ENCODE results near the gene ADAM15. TPM values are rescaled to one million over a fixed set of nuclear protein-coding genes. Genes with fewer than 3 reads are reported as not detected.

Gene ADAM15
- total RNA-seq, 1 experiment from 2014 or later = 38.4 TPM

DNA sequence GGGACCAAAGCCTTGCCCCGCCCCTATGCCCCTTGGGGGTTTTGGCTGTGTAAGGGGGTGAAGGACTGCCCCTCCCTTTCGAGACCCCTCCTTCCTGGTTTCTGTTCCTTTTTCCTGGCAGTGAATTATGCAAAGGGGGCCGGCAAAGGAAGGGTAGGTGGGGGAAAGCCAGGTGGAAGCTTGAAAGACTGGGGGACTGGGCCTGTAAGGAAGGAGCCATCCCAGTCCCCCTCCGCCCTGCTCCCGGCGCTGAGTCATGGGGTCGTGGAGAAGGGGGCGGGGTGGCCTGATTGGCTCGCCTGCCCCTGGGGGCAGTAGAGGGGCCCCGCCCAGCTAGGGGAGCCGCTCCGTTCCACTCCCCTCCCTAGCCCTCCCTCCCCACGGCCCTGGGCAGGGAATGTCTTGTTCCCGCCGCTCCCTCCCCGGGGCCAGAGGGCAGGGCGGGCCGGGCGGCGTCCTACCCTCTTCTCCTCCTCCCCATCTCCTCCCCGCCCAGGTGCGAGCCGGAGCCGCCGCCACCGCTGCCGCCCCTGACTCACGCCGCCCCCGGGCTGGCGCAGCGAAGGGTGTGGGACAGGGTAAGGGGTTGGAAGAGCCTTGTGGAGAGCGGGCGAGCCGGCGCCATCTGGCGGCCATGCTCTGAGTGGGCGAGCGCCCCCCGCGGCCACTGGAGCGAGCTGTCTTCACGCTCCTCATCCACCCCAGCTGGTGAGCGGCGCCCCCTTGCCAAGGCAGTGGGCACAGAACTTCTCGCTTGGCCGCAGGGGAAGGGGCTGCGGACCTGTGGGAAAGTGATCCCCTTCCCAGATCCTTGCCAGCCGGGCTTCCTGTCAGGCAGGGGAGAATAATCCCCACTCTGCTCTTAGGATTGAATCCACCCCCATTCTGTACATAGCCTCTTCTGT, 33.8 kb upstream of the ADAM15 start (continued):
- TF ChIP-seq, protein P1, sequence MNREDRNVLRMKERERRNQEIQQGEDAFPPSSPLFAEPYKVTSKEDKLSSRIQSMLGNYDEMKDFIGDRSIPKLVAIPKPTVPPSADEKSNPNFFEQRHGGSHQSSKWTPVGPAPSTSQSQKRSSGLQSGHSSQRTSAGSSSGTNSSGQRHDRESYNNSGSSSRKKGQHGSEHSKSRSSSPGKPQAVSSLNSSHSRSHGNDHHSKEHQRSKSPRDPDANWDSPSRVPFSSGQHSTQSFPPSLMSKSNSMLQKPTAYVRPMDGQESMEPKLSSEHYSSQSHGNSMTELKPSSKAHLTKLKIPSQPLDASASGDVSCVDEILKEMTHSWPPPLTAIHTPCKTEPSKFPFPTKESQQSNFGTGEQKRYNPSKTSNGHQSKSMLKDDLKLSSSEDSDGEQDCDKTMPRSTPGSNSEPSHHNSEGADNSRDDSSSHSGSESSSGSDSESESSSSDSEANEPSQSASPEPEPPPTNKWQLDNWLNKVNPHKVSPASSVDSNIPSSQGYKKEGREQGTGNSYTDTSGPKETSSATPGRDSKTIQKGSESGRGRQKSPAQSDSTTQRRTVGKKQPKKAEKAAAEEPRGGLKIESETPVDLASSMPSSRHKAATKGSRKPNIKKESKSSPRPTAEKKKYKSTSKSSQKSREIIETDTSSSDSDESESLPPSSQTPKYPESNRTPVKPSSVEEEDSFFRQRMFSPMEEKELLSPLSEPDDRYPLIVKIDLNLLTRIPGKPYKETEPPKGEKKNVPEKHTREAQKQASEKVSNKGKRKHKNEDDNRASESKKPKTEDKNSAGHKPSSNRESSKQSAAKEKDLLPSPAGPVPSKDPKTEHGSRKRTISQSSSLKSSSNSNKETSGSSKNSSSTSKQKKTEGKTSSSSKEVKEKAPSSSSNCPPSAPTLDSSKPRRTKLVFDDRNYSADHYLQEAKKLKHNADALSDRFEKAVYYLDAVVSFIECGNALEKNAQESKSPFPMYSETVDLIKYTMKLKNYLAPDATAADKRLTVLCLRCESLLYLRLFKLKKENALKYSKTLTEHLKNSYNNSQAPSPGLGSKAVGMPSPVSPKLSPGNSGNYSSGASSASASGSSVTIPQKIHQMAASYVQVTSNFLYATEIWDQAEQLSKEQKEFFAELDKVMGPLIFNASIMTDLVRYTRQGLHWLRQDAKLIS (CRISPR knock-in tag; IDR thresholded peaks at IDR 0.05; ENCODE audit: borderline replicate concordance) = peak; percentile 97; the same call in 1 of the 2 replicates
- peak; percentile 77; the same call in 1 of the 2 replicates for TF ChIP-seq TP53 (CRISPR knock-in tag; IDR thresholded peaks at IDR 0.05)
- peak; percentile 48 for TF ChIP-seq CREM (CRISPR knock-in tag; IDR thresholded peaks at IDR 0.05)
- no peak; the same call in 1 of the 2 replicates for TF ChIP-seq ATF1 (CRISPR knock-in tag; IDR thresholded peaks at IDR 0.05)
- TF ChIP-seq, protein P2, sequence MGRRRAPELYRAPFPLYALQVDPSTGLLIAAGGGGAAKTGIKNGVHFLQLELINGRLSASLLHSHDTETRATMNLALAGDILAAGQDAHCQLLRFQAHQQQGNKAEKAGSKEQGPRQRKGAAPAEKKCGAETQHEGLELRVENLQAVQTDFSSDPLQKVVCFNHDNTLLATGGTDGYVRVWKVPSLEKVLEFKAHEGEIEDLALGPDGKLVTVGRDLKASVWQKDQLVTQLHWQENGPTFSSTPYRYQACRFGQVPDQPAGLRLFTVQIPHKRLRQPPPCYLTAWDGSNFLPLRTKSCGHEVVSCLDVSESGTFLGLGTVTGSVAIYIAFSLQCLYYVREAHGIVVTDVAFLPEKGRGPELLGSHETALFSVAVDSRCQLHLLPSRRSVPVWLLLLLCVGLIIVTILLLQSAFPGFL (CRISPR knock-in tag; IDR thresholded peaks at IDR 0.05; ENCODE audit: borderline replicate concordance) = no peak
- no peak for TF ChIP-seq RORB (CRISPR knock-in tag; IDR thresholded peaks at IDR 0.05)
- no peak for TF ChIP-seq ELF4 (CRISPR knock-in tag; IDR thresholded peaks at IDR 0.05; ENCODE audit: low read depth)
- peak; percentile 94 for TF ChIP-seq FOXP1 (CRISPR knock-in tag; IDR thresholded peaks at IDR 0.05; ENCODE audit: borderline replicate concordance)
- no peak for TF ChIP-seq PRRX2 (CRISPR knock-in tag; IDR thresholded peaks at IDR 0.05)
- TF ChIP-seq, protein P3, sequence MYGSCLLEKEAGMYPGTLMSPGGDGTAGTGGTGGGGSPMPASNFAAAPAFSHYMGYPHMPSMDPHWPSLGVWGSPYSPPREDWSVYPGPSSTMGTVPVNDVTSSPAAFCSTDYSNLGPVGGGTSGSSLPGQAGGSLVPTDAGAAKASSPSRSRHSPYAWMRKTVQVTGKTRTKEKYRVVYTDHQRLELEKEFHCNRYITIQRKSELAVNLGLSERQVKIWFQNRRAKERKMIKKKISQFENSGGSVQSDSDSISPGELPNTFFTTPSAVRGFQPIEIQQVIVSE (CRISPR knock-in tag; IDR thresholded peaks at IDR 0.05; ENCODE audit: borderline replicate concordance) = no peak
- TF ChIP-seq FOXJ3 (CRISPR knock-in tag; IDR thresholded peaks at IDR 0.05; ENCODE audit: borderline replicate concordance) = no peak
- TF ChIP-seq, protein P4, sequence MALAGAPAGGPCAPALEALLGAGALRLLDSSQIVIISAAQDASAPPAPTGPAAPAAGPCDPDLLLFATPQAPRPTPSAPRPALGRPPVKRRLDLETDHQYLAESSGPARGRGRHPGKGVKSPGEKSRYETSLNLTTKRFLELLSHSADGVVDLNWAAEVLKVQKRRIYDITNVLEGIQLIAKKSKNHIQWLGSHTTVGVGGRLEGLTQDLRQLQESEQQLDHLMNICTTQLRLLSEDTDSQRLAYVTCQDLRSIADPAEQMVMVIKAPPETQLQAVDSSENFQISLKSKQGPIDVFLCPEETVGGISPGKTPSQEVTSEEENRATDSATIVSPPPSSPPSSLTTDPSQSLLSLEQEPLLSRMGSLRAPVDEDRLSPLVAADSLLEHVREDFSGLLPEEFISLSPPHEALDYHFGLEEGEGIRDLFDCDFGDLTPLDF (CRISPR knock-in tag; IDR thresholded peaks at IDR 0.05) = 0 out of 2 replicates have a peak, but pooled peaks have one; percentile 60
- TF ChIP-seq SP1 (CRISPR knock-in tag; conservative IDR thresholded peaks at IDR 0.05) = peak; percentile 94
- TF ChIP-seq ESRRA (CRISPR knock-in tag; IDR thresholded peaks at IDR 0.05; ENCODE audit: borderline replicate concordance) = no peak
- TF ChIP-seq SOX15 (CRISPR knock-in tag; IDR thresholded peaks at IDR 0.05) = no peak
- TF ChIP-seq, protein P5, sequence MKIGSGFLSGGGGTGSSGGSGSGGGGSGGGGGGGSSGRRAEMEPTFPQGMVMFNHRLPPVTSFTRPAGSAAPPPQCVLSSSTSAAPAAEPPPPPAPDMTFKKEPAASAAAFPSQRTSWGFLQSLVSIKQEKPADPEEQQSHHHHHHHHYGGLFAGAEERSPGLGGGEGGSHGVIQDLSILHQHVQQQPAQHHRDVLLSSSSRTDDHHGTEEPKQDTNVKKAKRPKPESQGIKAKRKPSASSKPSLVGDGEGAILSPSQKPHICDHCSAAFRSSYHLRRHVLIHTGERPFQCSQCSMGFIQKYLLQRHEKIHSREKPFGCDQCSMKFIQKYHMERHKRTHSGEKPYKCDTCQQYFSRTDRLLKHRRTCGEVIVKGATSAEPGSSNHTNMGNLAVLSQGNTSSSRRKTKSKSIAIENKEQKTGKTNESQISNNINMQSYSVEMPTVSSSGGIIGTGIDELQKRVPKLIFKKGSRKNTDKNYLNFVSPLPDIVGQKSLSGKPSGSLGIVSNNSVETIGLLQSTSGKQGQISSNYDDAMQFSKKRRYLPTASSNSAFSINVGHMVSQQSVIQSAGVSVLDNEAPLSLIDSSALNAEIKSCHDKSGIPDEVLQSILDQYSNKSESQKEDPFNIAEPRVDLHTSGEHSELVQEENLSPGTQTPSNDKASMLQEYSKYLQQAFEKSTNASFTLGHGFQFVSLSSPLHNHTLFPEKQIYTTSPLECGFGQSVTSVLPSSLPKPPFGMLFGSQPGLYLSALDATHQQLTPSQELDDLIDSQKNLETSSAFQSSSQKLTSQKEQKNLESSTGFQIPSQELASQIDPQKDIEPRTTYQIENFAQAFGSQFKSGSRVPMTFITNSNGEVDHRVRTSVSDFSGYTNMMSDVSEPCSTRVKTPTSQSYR (CRISPR knock-in tag; IDR thresholded peaks at IDR 0.05) = 0 out of 2 replicates have a peak, but pooled peaks have one; percentile 82
- no peak for TF ChIP-seq ZNF416 (CRISPR knock-in tag; IDR thresholded peaks at IDR 0.05)
- TF ChIP-seq, protein P6, sequence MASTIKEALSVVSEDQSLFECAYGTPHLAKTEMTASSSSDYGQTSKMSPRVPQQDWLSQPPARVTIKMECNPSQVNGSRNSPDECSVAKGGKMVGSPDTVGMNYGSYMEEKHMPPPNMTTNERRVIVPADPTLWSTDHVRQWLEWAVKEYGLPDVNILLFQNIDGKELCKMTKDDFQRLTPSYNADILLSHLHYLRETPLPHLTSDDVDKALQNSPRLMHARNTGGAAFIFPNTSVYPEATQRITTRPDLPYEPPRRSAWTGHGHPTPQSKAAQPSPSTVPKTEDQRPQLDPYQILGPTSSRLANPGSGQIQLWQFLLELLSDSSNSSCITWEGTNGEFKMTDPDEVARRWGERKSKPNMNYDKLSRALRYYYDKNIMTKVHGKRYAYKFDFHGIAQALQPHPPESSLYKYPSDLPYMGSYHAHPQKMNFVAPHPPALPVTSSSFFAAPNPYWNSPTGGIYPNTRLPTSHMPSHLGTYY (CRISPR knock-in tag; IDR thresholded peaks at IDR 0.05) = no peak
- TF ChIP-seq, protein P7, sequence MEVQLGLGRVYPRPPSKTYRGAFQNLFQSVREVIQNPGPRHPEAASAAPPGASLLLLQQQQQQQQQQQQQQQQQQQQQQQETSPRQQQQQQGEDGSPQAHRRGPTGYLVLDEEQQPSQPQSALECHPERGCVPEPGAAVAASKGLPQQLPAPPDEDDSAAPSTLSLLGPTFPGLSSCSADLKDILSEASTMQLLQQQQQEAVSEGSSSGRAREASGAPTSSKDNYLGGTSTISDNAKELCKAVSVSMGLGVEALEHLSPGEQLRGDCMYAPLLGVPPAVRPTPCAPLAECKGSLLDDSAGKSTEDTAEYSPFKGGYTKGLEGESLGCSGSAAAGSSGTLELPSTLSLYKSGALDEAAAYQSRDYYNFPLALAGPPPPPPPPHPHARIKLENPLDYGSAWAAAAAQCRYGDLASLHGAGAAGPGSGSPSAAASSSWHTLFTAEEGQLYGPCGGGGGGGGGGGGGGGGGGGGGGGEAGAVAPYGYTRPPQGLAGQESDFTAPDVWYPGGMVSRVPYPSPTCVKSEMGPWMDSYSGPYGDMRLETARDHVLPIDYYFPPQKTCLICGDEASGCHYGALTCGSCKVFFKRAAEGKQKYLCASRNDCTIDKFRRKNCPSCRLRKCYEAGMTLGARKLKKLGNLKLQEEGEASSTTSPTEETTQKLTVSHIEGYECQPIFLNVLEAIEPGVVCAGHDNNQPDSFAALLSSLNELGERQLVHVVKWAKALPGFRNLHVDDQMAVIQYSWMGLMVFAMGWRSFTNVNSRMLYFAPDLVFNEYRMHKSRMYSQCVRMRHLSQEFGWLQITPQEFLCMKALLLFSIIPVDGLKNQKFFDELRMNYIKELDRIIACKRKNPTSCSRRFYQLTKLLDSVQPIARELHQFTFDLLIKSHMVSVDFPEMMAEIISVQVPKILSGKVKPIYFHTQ (CRISPR knock-in tag; IDR thresholded peaks at IDR 0.05) = no peak
- no peak for TF ChIP-seq NR1H2 (CRISPR knock-in tag; IDR thresholded peaks at IDR 0.05)
- no peak for TF ChIP-seq IRF2 (CRISPR knock-in tag; IDR thresholded peaks at IDR 0.05; ENCODE audit: borderline replicate concordance, low read depth)
- 0 out of 2 replicates have a peak, but pooled peaks have one; percentile 14 for TF ChIP-seq NFYB (CRISPR knock-in tag; conservative IDR thresholded peaks at IDR 0.05; ENCODE audit: low read depth)
- TF ChIP-seq, protein P8, sequence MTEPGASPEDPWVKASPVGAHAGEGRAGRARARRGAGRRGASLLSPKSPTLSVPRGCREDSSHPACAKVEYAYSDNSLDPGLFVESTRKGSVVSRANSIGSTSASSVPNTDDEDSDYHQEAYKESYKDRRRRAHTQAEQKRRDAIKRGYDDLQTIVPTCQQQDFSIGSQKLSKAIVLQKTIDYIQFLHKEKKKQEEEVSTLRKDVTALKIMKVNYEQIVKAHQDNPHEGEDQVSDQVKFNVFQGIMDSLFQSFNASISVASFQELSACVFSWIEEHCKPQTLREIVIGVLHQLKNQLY (CRISPR knock-in tag; IDR thresholded peaks at IDR 0.05) = no peak

Measured in WTC11 (cell line).